T follicular helper cell (primary cell): ENCODE measurements around the gene PCNX3.
A peak's percentile ranks its signal among the peaks of the same experiment; 100 is the strongest.
"Not testable (repeated sequence)": the region's sequence is repeated elsewhere in the genome, so short reads cannot be mapped to it uniquely, and the experiment has no call there.

ENCODE experiments used
- DNase-seq: peaks from one replicate; pipeline ENCODE4 v3.0.0-alpha.2; 2020; ENCODE audit warnings: low read depth

Gene PCNX3

GRCh38 chr11:65619281-65619928 is 3.8 kb downstream of the PCNX3 start:
- DNase-seq = no peak

GRCh38 chr11:65620666-65621065 is 5.1 kb downstream of the PCNX3 start:
- DNase-seq = no peak

GRCh38 chr11:65621460-65621859 is 5.9 kb downstream of the PCNX3 start:
- no peak for DNase-seq

- no peak for DNase-seq
Measured at GRCh38 chr11:65622011-65622410, 6.4 kb downstream of the PCNX3 start.

GRCh38 chr11:65623177-65623576 is 7.6 kb downstream of the PCNX3 start:
- DNase-seq = no peak

- DNase-seq = no peak
Measured at GRCh38 chr11:65623852-65624616, 8.5 kb downstream of the PCNX3 start.

GRCh38 chr11:65624931-65625627 is 9.5 kb downstream of the PCNX3 start:
- DNase-seq = no peak

- peak; percentile 36 for DNase-seq
Measured at GRCh38 chr11:65625628-65626342, 10.2 kb downstream of the PCNX3 start.

GRCh38 chr11:65627202-65627601 is 11.6 kb downstream of the PCNX3 start:
- no peak for DNase-seq

GRCh38 chr11:65629579-65629978 is 14.0 kb downstream of the PCNX3 start:
- DNase-seq = no peak

- DNase-seq = no peak
Measured at GRCh38 chr11:65630215-65630614, 14.6 kb downstream of the PCNX3 start.

- DNase-seq = no peak
Measured at GRCh38 chr11:65633390-65634108, 18.0 kb downstream of the PCNX3 start.

- DNase-seq = no peak
Measured at GRCh38 chr11:65634109-65634436, 18.5 kb downstream of the PCNX3 start.

- no peak for DNase-seq
Measured at GRCh38 chr11:65634440-65634839, 18.9 kb downstream of the PCNX3 start.

GRCh38 chr11:65634905-65635731 is 19.5 kb downstream of the PCNX3 start:
- no peak for DNase-seq

- no peak for DNase-seq
Measured at GRCh38 chr11:65636108-65637031, 20.8 kb downstream of the PCNX3 start.

- no peak for DNase-seq
Measured at GRCh38 chr11:65637032-65637557, 21.5 kb downstream of the PCNX3 start.

- DNase-seq = peak; percentile 64
Measured at GRCh38 chr11:65637794-65638419, 22.3 kb downstream of the PCNX3 start, which contains the start of gene SIPA1. Gene SIPA1 (plus strand): TSS chr11:65638101. CDS start chr11:65640922, 2,821 bp downstream.

- DNase-seq = not testable (repeated sequence)
Measured at GRCh38 chr11:65639228-65639597, 23.6 kb downstream of the PCNX3 start.
